Liver (tissue), 9 donors: ENCODE data around the gene TMEM131. TPM values are rescaled to one million over a fixed set of nuclear protein-coding genes. Genes with fewer than 3 reads are reported as not detected.
"Not testable (repeated sequence)": the region's sequence is repeated elsewhere in the genome, so short reads cannot be mapped to it uniquely, and the experiment has no call there.

Source experiments
- DNase-seq: peaks from one replicate; pipeline ENCODE4 v3.0.0-alpha.2; 2017; ENCODE audit warnings: low spot score
- H3K27ac ChIP-seq, 2 donors: one replicate each; pipeline ENCODE4 v1.7.0; 2013; ENCODE audit warnings: inconsistent platforms in 2 of 2, low read length in 2 of 2, control low read depth in 1 of 2, low read depth in 1 of 2, mild to moderate bottlenecking in 1 of 2
- H3K27me3 ChIP-seq, 4 donors: one replicate each; pipeline versions ENCODE4 v1.6.1 to v1.7.0; 2013; ENCODE audit warnings: low read length in 3 of 4, inconsistent platforms in 1 of 4, mild to moderate bottlenecking in 1 of 4, moderate library complexity in 1 of 4; ENCODE audit not compliant: control insufficient read depth in 4 of 4, insufficient read depth in 4 of 4
- H3K36me3 ChIP-seq, 4 donors: one replicate each; pipeline versions ENCODE4 v1.6.1 to v1.7.0; 2013; ENCODE audit warnings: low read length in 3 of 4, mild to moderate bottlenecking in 3 of 4, low read depth in 1 of 4, moderate library complexity in 1 of 4; ENCODE audit not compliant: control insufficient read depth in 4 of 4, insufficient read depth in 3 of 4
- H3K4me1 ChIP-seq, 4 donors: one replicate each; pipeline versions ENCODE4 v1.6.1 to v1.7.0; 2013; ENCODE audit warnings: low read length in 3 of 4, mild to moderate bottlenecking in 3 of 4, moderate library complexity in 1 of 4; ENCODE audit not compliant: control insufficient read depth in 4 of 4, insufficient read depth in 4 of 4
- H3K4me3 ChIP-seq, 3 donors: one replicate each; pipeline versions ENCODE4 v1.6.1 to v1.7.0; 2013; ENCODE audit warnings: low read length in 3 of 3, control low read depth in 1 of 3, low read depth in 1 of 3, mild to moderate bottlenecking in 1 of 3
- H3K9ac ChIP-seq, 2 donors: one replicate each; pipeline ENCODE4 v1.7.0; 2013; ENCODE audit warnings: low read length in 2 of 2, mild to moderate bottlenecking in 2 of 2, moderate library complexity in 2 of 2, control low read depth in 1 of 2, low read depth in 1 of 2
- H3K9me3 ChIP-seq, 4 donors: one replicate each; pipeline versions ENCODE4 v1.6.1 to v1.7.0; 2013; ENCODE audit warnings: low read length in 3 of 4; ENCODE audit not compliant: control insufficient read depth in 4 of 4
- EGR1 ChIP-seq, 2 donors: IDR thresholded peaks; 2 replicates each; pipeline ENCODE4 v1.6.1; 2016 to 2018; ENCODE audit warnings: antibody characterized with exemption in 2 of 2, low read depth in 2 of 2
- FOXA1 ChIP-seq: IDR thresholded peaks from 2 replicates; pipeline ENCODE4 v1.6.1; 2016; ENCODE audit warnings: antibody characterized with exemption
- FOXA2 ChIP-seq: IDR thresholded peaks from 2 replicates; pipeline ENCODE4 v1.6.1; 2016; ENCODE audit warnings: antibody characterized with exemption
- GABPA ChIP-seq, 2 donors: IDR thresholded peaks in 1 of 2; conservative IDR thresholded peaks in 1 of 2; 2 replicates each; pipeline ENCODE4 v1.6.1; 2016; ENCODE audit warnings: antibody characterized with exemption in 2 of 2, mild to moderate bottlenecking in 1 of 2, moderate library complexity in 1 of 2
- HNF4A ChIP-seq, 2 donors: conservative IDR thresholded peaks; 2 replicates each; pipeline ENCODE4 v1.6.1; 2016; ENCODE audit warnings: antibody characterized with exemption in 2 of 2, mild to moderate bottlenecking in 2 of 2
- HNF4G ChIP-seq: IDR thresholded peaks from 2 replicates; pipeline ENCODE4 v1.6.1; 2016; ENCODE audit warnings: antibody characterized with exemption
- NR2F2 ChIP-seq: IDR thresholded peaks from 2 replicates; pipeline ENCODE4 v1.6.1; 2016; ENCODE audit warnings: antibody characterized with exemption
- RAD21 ChIP-seq, 2 donors: IDR thresholded peaks; 2 replicates each; pipeline ENCODE4 v1.6.1; 2016; ENCODE audit warnings: antibody characterized with exemption in 2 of 2, mild to moderate bottlenecking in 2 of 2
- TAF1 ChIP-seq: conservative IDR thresholded peaks from 2 replicates; pipeline ENCODE4 v1.6.1; 2016; ENCODE audit warnings: antibody characterized with exemption, mild to moderate bottlenecking
- YY1 ChIP-seq: IDR thresholded peaks from 2 replicates; pipeline ENCODE4 v1.6.1; 2016; ENCODE audit warnings: antibody characterized with exemption, mild to moderate bottlenecking
- WGBS: extraction: QIAGEN DNeasy Blood & Tissue Kit; methylation state at CpG from one replicate; pipeline ENCODE4 v1.1.7; 2013; 5-methylcytosine and 5-hydroxymethylcytosine counted together
- polyA plus RNA-seq, 2 donors: library from polyadenylated mRNA; stranded (reverse) in 1 of 2; unstranded in 1 of 2; fragments of 200-250 nt in 1 of 2; fragments of >200 nt in 1 of 2; fragmentation: Nextera tagmentation in 1 of 2; extraction: Ambion mirVana in 1 of 2; gene quantifications; one replicate each; pipeline versions ENCODE4 v1.2.1 to v1.2.3, GENCODE V29; 2013 to 2015
- total RNA-seq, 2 donors: library from RNA; depleted of rRNA; stranded (reverse); fragments of >200 nt; gene quantifications; one replicate each; pipeline ENCODE4 v1.2.3, GENCODE V29; 2014
- TF ChIP-seq, protein P1 (sequence below): IDR thresholded peaks from 2 replicates; pipeline ENCODE4 v1.6.1; 2016; ENCODE audit warnings: antibody characterized with exemption
- TF ChIP-seq, protein P2 (sequence below): IDR thresholded peaks from 2 replicates; pipeline ENCODE4 v1.6.1; 2016; ENCODE audit warnings: antibody characterized with exemption
- TF ChIP-seq, protein P3 (sequence below): IDR thresholded peaks from 2 replicates; pipeline ENCODE4 v1.6.1; 2016; ENCODE audit warnings: antibody characterized with exemption
- donor health status: healthy.
- donor health status: healthy.
- donor health status: healthy.
- donor health status: healthy.
- donor health status: healthy.

The TMEM131 gene
- total and polyA plus RNA-seq, 4 donors = 6.1 to 22.8 (median 11.2) TPM

DNA sequence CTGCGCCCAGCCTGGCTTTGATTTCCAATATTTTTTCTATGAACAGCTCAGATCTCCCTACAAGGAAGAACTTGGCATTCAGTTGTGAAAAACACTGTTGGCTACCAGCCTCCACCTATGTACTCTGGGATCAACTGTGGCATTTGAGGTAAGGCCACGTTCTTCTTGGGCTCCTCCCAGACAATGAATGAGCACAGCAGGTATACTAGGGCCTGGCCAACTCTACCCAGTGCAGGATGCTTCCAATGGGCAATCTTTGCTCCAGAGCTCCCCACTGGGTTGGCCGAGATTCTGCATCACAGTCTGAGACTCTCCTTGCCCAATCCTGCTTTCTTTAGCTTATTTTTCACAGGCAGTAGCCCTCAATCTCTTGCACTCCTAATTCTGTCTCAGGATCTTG lies 75.9 kb downstream of the TMEM131 start:
- Histone ChIP-seq H3K27me3 (no peaks in the 10 kb centered on the region), H3K27ac (no peak overlapping the region), H3K4me1 (no peaks in the 10 kb centered on the region), H3K4me3 (no peak overlapping the region), H3K9ac (no peak overlapping the region), H3K9me3 (peaks cover 0 to 2% (median 0%) of the 10 kb centered on the region in 4 donors), H3K36me3 (peaks cover 0 to 3% (median 1%) of the 10 kb centered on the region in 4 donors)
- TF ChIP-seq GABPA (IDR thresholded peaks at IDR 0.05 in 1 of 2, conservative IDR thresholded peaks at IDR 0.05 in 1 of 2) (no peak), YY1 (no peak), FOXA1 (no peak)
- TF ChIP-seq, protein P1, sequence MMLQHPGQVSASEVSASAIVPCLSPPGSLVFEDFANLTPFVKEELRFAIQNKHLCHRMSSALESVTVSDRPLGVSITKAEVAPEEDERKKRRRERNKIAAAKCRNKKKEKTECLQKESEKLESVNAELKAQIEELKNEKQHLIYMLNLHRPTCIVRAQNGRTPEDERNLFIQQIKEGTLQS = no peak
- no peak for DNase-seq
- 96% methylated on average over 3 of the region's 3 CpGs for WGBS

DNA sequence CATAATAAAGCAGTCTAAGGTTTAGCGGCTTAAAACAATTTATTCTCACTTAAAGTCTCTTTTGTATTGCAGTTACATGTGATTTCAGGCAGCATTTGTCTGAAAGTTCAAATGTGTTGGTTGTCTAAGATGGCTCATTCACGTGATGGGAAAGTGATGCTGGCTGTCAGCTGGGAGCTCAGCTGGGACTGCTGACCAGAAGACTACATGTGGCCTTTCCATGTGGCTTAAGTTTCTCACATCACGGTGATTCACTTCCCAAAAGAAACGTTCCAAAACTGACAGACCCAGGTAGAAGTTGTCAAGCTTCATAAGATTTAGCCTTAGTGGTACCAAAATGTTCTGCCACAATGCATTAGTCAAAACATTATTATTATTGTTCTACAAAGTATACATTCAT lies 76.9 kb downstream of the TMEM131 start:
- Histone ChIP-seq H3K27me3 (no peaks in the 10 kb centered on the region), H3K9ac (no peak overlapping the region), H3K27ac (no peak overlapping the region), H3K4me1 (no peaks in the 10 kb centered on the region), H3K4me3 (no peak overlapping the region), H3K36me3 (no peaks in the 10 kb centered on the region), H3K9me3 (peaks cover 0 to 2% (median 0%) of the 10 kb centered on the region in 4 donors)
- 98% methylated on average over 4 of the region's 4 CpGs for WGBS
- no peak for DNase-seq
- no peak for TF ChIP-seq HNF4A (conservative IDR thresholded peaks at IDR 0.05)
- no peak for TF ChIP-seq EGR1 (IDR thresholded peaks at IDR 0.05; ENCODE audit: low read depth in 2 of 2)
- TF ChIP-seq HNF4G = no peak
- TF ChIP-seq NR2F2 = no peak
- TF ChIP-seq, protein P2, sequence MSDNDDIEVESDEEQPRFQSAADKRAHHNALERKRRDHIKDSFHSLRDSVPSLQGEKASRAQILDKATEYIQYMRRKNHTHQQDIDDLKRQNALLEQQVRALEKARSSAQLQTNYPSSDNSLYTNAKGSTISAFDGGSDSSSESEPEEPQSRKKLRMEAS = no peak
- TF ChIP-seq, protein P3, sequence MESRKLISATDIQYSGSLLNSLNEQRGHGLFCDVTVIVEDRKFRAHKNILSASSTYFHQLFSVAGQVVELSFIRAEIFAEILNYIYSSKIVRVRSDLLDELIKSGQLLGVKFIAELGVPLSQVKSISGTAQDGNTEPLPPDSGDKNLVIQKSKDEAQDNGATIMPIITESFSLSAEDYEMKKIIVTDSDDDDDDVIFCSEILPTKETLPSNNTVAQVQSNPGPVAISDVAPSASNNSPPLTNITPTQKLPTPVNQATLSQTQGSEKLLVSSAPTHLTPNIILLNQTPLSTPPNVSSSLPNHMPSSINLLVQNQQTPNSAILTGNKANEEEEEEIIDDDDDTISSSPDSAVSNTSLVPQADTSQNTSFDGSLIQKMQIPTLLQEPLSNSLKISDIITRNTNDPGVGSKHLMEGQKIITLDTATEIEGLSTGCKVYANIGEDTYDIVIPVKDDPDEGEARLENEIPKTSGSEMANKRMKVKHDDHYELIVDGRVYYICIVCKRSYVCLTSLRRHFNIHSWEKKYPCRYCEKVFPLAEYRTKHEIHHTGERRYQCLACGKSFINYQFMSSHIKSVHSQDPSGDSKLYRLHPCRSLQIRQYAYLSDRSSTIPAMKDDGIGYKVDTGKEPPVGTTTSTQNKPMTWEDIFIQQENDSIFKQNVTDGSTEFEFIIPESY = no peak
- TF ChIP-seq TAF1 = no peak
- no peak for TF ChIP-seq FOXA2
- TF ChIP-seq GABPA (IDR thresholded peaks at IDR 0.05 in 1 of 2, conservative IDR thresholded peaks at IDR 0.05 in 1 of 2) = no peak
- TF ChIP-seq RAD21 (IDR thresholded peaks at IDR 0.05) = no peak

DNA sequence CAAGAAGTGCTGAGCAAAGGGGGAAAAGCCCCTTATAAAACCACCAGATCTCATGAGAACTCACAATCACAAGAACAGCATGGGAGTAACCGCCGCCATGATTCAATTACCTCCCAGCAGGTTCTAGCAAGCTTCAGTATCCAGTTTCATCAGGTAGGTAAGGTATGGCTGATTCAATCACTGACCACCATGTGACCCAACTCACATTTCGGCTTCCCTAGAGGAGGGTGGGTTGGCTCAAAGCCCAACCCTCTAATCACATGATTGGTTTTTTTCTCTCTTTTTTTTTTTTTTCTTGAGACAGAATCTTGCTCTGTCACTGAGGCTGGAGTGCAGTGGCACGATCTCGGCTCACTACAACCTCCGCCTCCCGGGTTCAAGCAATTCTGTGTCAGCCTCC lies 78.1 kb downstream of the TMEM131 start:
- DNase-seq, H3K27ac ChIP-seq, H3K9ac ChIP-seq, H3K27me3 ChIP-seq, H3K9me3 ChIP-seq, H3K36me3 ChIP-seq, H3K4me3 ChIP-seq, H3K4me1 ChIP-seq: not testable (repeated sequence)
- WGBS = 98% methylated on average over 7 of the region's 7 CpGs
